Neural cell (in vitro differentiated cells): ENCODE data around the gene GOLGA8B. TPM values are rescaled to one million over a fixed set of nuclear protein-coding genes. Genes with fewer than 3 reads are reported as not detected.
"Not testable (repeated sequence)": the region's sequence is repeated elsewhere in the genome, so short reads cannot be mapped to it uniquely, and the experiment has no call there.

Experiments used
- H2AFZ ChIP-seq: fragments of 200-600, 300-800 bp; sonication (generic), shearing (Covaris generic); 2 replicates; pipeline ENCODE4 v1.6.0; 2014; ENCODE audit warnings: low read depth, mild to moderate bottlenecking, antibody characterized with exemption, low read length, moderate library complexity
- H3F3A ChIP-seq: fragments of 200-600 bp; shearing (Covaris generic); 2 replicates; pipeline ENCODE4 v1.6.1; 2016; ENCODE audit warnings: mild to moderate bottlenecking, moderate library complexity, mixed read lengths, antibody characterized with exemption, low read length; ENCODE audit not compliant: insufficient read depth, poor library complexity, severe bottlenecking
- H3K27ac ChIP-seq: fragments of 200-600, 300-800 bp; sonication (generic), shearing (Covaris generic); 2 replicates; pipeline ENCODE4 v1.5.1; 2014; ENCODE audit warnings: mild to moderate bottlenecking, low read length, moderate library complexity
- H3K27me3 ChIP-seq: fragments of 300-800, 200-600 bp; sonication (generic), shearing (Covaris generic); 2 replicates; pipeline ENCODE4 v1.6.0; 2014; ENCODE audit warnings: mild to moderate bottlenecking, low read depth, low read length, moderate library complexity; ENCODE audit not compliant: insufficient read depth
- H3K36me3 ChIP-seq: fragments of 300-800, 200-600 bp; sonication (generic), shearing (Covaris generic); 2 replicates; pipeline ENCODE4 v1.5.1; 2014; ENCODE audit warnings: mild to moderate bottlenecking, antibody characterized with exemption, low read length, moderate library complexity; ENCODE audit not compliant: insufficient read depth
- H3K4me2 ChIP-seq: fragments of 300-800, 200-600 bp; sonication (generic), shearing (Covaris generic); 2 replicates; pipeline ENCODE4 v1.6.0; 2014; ENCODE audit warnings: mild to moderate bottlenecking, low read length
- H3K4me3 ChIP-seq: fragments of 300-800, 200-600 bp; sonication (generic), shearing (Covaris generic); 2 replicates; pipeline ENCODE4 v1.5.1; 2014; ENCODE audit warnings: mild to moderate bottlenecking, low read length, moderate library complexity
- H3K79me2 ChIP-seq: fragments of 200-600 bp; shearing (Covaris generic); replicated peaks from 2 replicates; pipeline ENCODE4 v1.6.0; 2014; ENCODE audit warnings: mild to moderate bottlenecking, low read length, moderate library complexity; ENCODE audit not compliant: insufficient read depth
- H3K9ac ChIP-seq: fragments of 300-800, 200-600 bp; sonication (generic), shearing (Covaris generic); 2 replicates; pipeline ENCODE4 v1.6.1; 2016; ENCODE audit warnings: mild to moderate bottlenecking, low read length, mixed read lengths
- H3K9me2 ChIP-seq: fragments of 200-600 bp; shearing (Covaris generic); 2 replicates; pipeline ENCODE4 v1.6.1; 2016; ENCODE audit warnings: mild to moderate bottlenecking, low read length, mixed read lengths; ENCODE audit not compliant: insufficient read depth
- H3K9me3 ChIP-seq: fragments of 200-600, 300-800 bp; sonication (generic), shearing (Covaris generic); 2 replicates; pipeline ENCODE4 v1.6.1; 2016; ENCODE audit warnings: mild to moderate bottlenecking, mixed run types, low read length, moderate library complexity, mixed read lengths
- H4K20me1 ChIP-seq: fragments of 200-600 bp; shearing (Covaris generic); 2 replicates; pipeline ENCODE4 v1.6.1; 2016; ENCODE audit warnings: mild to moderate bottlenecking, mixed run types; ENCODE audit not compliant: insufficient read depth
- EP300 ChIP-seq: fragments of 450-650 bp; conservative IDR thresholded peaks from 2 replicates; pipeline ENCODE4 v1.6.1; 2014; ENCODE audit warnings: antibody characterized with exemption, mild to moderate bottlenecking, moderate library complexity; ENCODE audit not compliant: poor library complexity, severe bottlenecking
- EZH2 ChIP-seq: fragments of 200-600, 300-800 bp; shearing (Covaris generic), sonication (generic); IDR thresholded peaks from 2 replicates; pipeline ENCODE4 v1.6.1; 2014; ENCODE audit warnings: antibody characterized with exemption, low read length, borderline replicate concordance, mild to moderate bottlenecking; ENCODE audit not compliant: insufficient read depth, poor library complexity, severe bottlenecking
- MXI1 ChIP-seq: fragments of 450-650 bp; conservative IDR thresholded peaks from 2 replicates; pipeline ENCODE4 v1.6.1; 2014; ENCODE audit warnings: antibody characterized with exemption, mild to moderate bottlenecking; ENCODE audit not compliant: poor library complexity, severe bottlenecking
- POLR2AphosphoS5 ChIP-seq: IDR thresholded peaks from 2 replicates; pipeline ENCODE4 v1.6.1; 2012
- RAD21 ChIP-seq: fragments of 450-650 bp; conservative IDR thresholded peaks from 2 replicates; pipeline ENCODE4 v1.6.1; 2014; ENCODE audit warnings: antibody characterized with exemption, mild to moderate bottlenecking, moderate library complexity
- SMC3 ChIP-seq: fragments of 450-650 bp; conservative IDR thresholded peaks from 2 replicates; pipeline ENCODE4 v1.6.1; 2014; ENCODE audit warnings: antibody characterized with exemption, mild to moderate bottlenecking, moderate library complexity; ENCODE audit not compliant: poor library complexity
- TAF1 ChIP-seq: IDR thresholded peaks from 2 replicates; pipeline ENCODE4 v1.6.1; 2012; ENCODE audit warnings: low read depth
- polyA plus RNA-seq: library from polyadenylated mRNA; depleted of rRNA; stranded (reverse); fragments of >200 nt; gene quantifications from 2 replicates; pipeline ENCODE4 v1.2.3, GENCODE V29; 2014
- TF ChIP-seq, protein P1 (sequence below): IDR thresholded peaks from 2 replicates; pipeline ENCODE4 v1.6.1; 2012; ENCODE audit warnings: borderline replicate concordance
- TF ChIP-seq, protein P2 (sequence below): fragments of 450-650 bp; IDR thresholded peaks from 2 replicates; pipeline ENCODE4 v1.5.1; 2014; ENCODE audit warnings: antibody characterized with exemption, mild to moderate bottlenecking, moderate library complexity; ENCODE audit not compliant: poor library complexity, severe bottlenecking

Gene GOLGA8B
- polyA plus RNA-seq, 1 donor from 2014 or later = 462 TPM

DNA sequence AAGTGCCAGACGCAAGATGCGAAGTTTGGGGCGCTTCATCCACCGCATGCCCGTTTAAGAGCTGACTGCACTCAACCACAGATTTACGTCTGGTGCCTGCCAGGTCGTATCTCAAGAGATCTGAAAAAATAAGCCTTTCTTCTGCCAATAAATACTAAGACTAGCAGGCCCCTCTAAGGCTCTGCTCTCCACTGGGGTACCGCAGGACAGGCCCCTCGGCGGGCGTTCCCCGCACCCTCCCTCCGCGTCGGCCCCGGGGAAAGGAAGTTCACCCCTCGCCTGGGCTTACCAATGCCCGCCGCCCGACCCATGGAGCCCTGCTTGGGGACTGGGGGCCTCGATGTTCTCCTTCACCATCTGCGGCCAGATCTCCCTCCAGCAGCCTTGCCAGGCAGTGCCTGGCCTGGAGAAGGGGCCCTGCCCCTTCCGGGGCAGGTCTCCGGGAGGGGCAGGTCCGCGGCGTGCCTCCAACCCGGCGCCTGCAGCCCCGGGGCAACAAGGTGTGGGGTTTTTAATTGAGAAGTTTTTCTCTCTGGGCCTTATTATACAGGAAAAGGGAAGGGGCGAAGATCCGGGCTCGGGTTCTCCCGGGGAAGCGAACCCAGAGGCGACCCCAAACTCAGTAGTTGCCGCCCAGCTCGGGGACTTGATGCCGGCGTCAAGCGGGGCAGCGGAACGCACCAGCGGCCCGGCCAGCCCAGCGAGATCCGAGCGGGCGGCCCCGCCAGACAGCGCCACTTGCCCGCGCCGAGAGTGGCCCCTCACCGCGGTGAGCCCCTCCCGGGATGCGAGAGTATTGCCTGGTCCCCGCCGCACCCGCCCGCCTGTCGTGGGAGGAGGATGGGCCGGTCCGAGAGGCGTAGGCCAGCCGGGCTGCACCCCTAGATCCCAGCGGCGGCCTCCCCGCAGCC, 735 bp downstream of the GOLGA8B start (continued):
- no peak for TF ChIP-seq MXI1
- TF ChIP-seq SMC3 = no peak

DNA sequence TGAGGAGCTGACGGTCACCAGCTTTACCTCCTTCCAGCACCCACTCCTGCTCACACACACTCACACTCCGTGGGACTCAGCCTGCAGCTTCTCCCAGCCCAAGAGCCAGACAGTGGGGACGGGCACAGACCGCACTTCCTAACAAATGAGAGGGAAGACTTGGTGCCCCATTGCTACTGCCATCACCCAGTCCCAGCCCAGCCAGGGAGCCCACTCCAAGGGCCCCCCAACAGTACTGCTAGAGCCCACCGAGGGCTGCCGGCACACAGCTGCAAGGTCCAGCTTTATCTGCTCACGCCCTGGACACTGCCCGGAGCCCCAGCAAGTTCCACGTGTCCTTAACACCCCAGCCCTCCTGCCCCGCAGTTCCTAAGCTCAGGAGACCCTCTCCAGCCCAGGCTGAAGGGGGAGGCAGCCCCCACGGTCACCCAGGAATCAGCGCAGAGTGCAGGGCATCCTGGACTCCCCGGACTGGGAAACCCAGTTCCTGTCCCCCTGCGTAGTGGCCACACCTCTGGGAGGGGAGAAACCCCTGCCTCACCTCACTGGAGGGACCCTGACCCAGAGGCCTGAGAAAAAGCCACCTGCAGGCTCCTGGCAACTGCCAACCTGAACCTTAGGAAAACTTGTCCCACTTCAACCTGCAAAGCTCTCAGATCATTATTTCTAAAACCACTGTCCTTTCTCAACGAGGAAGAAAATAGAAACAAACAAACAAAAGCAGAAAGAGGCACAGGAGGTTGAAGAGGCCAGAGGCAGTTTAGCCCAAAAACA, 1.6 kb downstream of the GOLGA8B start:
- Histone ChIP-seq H3K4me3 (peak overlapping the region; percentile 79), H3K4me2 (peak overlapping the region; percentile 58), H3K9ac (peak overlapping the region; percentile 85)
- H3F3A ChIP-seq, H3K79me2 ChIP-seq, H3K9me3 ChIP-seq, H2AFZ ChIP-seq, H3K27ac ChIP-seq, H4K20me1 ChIP-seq, H3K27me3 ChIP-seq, H3K36me3 ChIP-seq, H3K9me2 ChIP-seq: not testable (repeated sequence)

DNA sequence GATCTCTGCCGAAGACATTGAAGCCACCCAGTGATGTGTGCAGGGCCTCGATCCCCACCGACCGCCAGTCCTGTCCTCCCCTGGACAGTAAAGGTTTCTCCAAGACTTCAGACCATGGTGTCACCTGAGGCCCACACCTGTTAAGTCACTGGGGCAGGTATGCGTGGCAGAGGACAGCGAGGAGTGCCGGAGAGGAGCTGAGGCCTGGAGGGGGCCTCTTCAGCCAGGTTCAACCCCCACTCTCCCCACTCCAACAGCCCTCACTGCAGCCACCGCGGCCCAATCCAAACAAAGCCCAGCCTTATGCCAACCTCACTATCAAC, 2.4 kb downstream of the GOLGA8B start:
- Histone ChIP-seq H3K27me3 (no peaks in the 10 kb centered on the region), H3K4me3 (no peak overlapping the region), H3K79me2 (peaks cover 6% of the 10 kb centered on the region), H3F3A (no peaks in the 10 kb centered on the region), H3K9ac (no peak overlapping the region), H3K4me2 (no peak overlapping the region), H3K27ac (no peak overlapping the region), H3K9me2 (no peaks in the 10 kb centered on the region), H2AFZ (no peak overlapping the region), H3K9me3 (no peaks in the 10 kb centered on the region), H3K36me3 (no peaks in the 10 kb centered on the region), H4K20me1 (no peaks in the 10 kb centered on the region)
- TF ChIP-seq, protein P1, sequence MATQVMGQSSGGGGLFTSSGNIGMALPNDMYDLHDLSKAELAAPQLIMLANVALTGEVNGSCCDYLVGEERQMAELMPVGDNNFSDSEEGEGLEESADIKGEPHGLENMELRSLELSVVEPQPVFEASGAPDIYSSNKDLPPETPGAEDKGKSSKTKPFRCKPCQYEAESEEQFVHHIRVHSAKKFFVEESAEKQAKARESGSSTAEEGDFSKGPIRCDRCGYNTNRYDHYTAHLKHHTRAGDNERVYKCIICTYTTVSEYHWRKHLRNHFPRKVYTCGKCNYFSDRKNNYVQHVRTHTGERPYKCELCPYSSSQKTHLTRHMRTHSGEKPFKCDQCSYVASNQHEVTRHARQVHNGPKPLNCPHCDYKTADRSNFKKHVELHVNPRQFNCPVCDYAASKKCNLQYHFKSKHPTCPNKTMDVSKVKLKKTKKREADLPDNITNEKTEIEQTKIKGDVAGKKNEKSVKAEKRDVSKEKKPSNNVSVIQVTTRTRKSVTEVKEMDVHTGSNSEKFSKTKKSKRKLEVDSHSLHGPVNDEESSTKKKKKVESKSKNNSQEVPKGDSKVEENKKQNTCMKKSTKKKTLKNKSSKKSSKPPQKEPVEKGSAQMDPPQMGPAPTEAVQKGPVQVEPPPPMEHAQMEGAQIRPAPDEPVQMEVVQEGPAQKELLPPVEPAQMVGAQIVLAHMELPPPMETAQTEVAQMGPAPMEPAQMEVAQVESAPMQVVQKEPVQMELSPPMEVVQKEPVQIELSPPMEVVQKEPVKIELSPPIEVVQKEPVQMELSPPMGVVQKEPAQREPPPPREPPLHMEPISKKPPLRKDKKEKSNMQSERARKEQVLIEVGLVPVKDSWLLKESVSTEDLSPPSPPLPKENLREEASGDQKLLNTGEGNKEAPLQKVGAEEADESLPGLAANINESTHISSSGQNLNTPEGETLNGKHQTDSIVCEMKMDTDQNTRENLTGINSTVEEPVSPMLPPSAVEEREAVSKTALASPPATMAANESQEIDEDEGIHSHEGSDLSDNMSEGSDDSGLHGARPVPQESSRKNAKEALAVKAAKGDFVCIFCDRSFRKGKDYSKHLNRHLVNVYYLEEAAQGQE = no peak
- TF ChIP-seq, protein P2, sequence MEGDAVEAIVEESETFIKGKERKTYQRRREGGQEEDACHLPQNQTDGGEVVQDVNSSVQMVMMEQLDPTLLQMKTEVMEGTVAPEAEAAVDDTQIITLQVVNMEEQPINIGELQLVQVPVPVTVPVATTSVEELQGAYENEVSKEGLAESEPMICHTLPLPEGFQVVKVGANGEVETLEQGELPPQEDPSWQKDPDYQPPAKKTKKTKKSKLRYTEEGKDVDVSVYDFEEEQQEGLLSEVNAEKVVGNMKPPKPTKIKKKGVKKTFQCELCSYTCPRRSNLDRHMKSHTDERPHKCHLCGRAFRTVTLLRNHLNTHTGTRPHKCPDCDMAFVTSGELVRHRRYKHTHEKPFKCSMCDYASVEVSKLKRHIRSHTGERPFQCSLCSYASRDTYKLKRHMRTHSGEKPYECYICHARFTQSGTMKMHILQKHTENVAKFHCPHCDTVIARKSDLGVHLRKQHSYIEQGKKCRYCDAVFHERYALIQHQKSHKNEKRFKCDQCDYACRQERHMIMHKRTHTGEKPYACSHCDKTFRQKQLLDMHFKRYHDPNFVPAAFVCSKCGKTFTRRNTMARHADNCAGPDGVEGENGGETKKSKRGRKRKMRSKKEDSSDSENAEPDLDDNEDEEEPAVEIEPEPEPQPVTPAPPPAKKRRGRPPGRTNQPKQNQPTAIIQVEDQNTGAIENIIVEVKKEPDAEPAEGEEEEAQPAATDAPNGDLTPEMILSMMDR = no peak
- TF ChIP-seq EZH2 = no peak
- no peak for TF ChIP-seq TAF1
- TF ChIP-seq RAD21 = no peak
- TF ChIP-seq SMC3 = no peak
- no peak for TF ChIP-seq POLR2AphosphoS5
- TF ChIP-seq EP300 = no peak
- no peak for TF ChIP-seq MXI1

DNA sequence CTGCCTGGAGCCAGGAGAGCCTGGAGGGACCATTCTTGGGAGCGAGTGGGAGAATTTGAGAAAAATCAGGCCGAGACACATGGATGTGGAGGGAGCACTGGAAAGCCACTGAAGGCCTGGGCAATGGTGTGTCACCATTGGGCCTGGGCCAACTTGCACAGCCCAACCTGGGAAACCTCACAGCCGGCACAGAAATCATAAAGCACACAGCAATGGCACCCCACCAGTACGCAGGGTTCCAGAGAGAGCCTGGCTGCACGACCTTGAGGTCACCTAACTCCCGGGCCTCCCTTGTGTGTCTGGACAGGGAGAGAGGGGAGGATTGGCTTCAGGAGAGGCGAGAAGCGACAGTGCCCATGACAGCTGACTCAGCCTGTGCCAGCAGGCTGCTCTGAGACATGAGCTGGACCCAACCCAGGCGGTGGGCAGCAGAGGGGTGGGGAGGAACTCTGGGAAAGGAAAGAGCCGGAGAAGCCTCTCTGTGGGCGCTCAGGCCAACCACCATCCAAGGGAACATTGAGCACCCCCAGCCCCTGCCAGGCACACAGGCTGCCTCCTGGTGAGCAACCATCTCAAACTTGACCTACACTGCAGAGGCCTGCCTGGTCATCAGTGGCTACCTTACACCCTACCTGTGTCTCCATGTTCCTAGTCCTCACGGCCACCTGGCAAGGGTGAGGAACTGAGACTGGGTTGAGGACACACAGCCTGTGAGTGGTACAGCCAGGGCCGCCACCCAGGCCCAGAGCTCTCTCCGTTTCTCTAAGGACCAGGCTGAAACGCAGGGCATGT, 3.0 kb downstream of the GOLGA8B start:
- H3K27ac ChIP-seq, H3K27me3 ChIP-seq, H3K4me2 ChIP-seq, H3K79me2 ChIP-seq, H3K9me2 ChIP-seq, H2AFZ ChIP-seq, H3F3A ChIP-seq, H3K36me3 ChIP-seq, H4K20me1 ChIP-seq, H3K9me3 ChIP-seq, H3K9ac ChIP-seq, H3K4me3 ChIP-seq: not testable (repeated sequence)
